Esophagus muscularis mucosa (tissue), 3 donors: Measurements from ENCODE around the gene GALM.

Source experiments
- CTCF ChIP-seq, 3 experiments: fragments of 200-600 bp in 2 of 3; fragments of 450-650 bp in 1 of 3; sonication (generic) in 2 of 3; IDR thresholded peaks; one replicate each; pipeline ENCODE4 v1.5.1; 2017 to 2019; ENCODE audit warnings: antibody characterized with exemption in 3 of 3, mild to moderate bottlenecking in 2 of 3, moderate library complexity in 1 of 3
- POLR2A ChIP-seq: fragments of 450-650 bp; IDR thresholded peaks from one replicate; pipeline ENCODE4 v1.6.1; 2017; ENCODE audit warnings: antibody characterized with exemption, moderate library complexity, mild to moderate bottlenecking, low read depth
- POLR2AphosphoS5 ChIP-seq, 2 donors: sonication (generic); formaldehyde crosslinking; IDR thresholded peaks; one replicate each; pipeline ENCODE4 v1.6.1; 2017; ENCODE audit warnings: antibody characterized with exemption in 2 of 2

GRCh38 chr2:38666556-38666910, 619 bp downstream of the GALM start:
- no peak for TF ChIP-seq CTCF (IDR thresholded peaks at IDR 0.05)
- TF ChIP-seq POLR2AphosphoS5 (IDR thresholded peaks at IDR 0.05): no peak
- TF ChIP-seq POLR2A: no peak
